H1 (cell line): Measurements from ENCODE around the gene HS3ST6. TPM values are rescaled to one million over a fixed set of nuclear protein-coding genes. Genes with fewer than 3 reads are reported as not detected.

Experiments
- BRCA1 ChIP-seq: IDR thresholded peaks from 2 replicates; pipeline ENCODE4 v1.6.1; 2012; ENCODE audit warnings: low read depth, low read length, improper control_type of control experiment
- KDM4A ChIP-seq: IDR thresholded peaks from one replicate; pipeline ENCODE4 v1.7.1; 2012; ENCODE audit warnings: low read depth, mild to moderate bottlenecking, moderate library complexity, low read length, inconsistent platforms; ENCODE audit not compliant: severe bottlenecking
- MAFK ChIP-seq: IDR thresholded peaks from 2 replicates; pipeline ENCODE4 v1.6.1; 2012; ENCODE audit warnings: low read depth, mild to moderate bottlenecking, improper control_type of control experiment, low read length
- SP2 ChIP-seq: IDR thresholded peaks from 2 replicates; pipeline ENCODE4 v1.6.1; 2012; ENCODE audit warnings: mild to moderate bottlenecking, low read length, inconsistent platforms
- polyA plus RNA-seq, 7 experiments: library from polyadenylated mRNA; depleted of rRNA in 3 of 7; stranded (reverse) in 5 of 7; unstranded in 2 of 7; fragments of >200 nt in 5 of 7; fragments of 200-250 nt in 2 of 7; gene quantifications; 1 replicate in 5 of 7; 2 replicates in 1 of 7; 4 replicates in 1 of 7; pipeline versions ENCODE4 v1.2.1 to v1.2.3, GENCODE V29; 2011 to 2013; ENCODE audit warnings: missing spikeins in 2 of 7, mixed read lengths in 2 of 7
- total RNA-seq: library from RNA; stranded (reverse); fragmentation: NEBNext Ultra II Directional; extraction: Animal tissue kit (Norgen Biotek cat#: 25700); gene quantifications from 2 replicates; pipeline ENCODE4 v1.2.1, GENCODE V29; 2021
- TF ChIP-seq, protein P1 (sequence below): fragments of 300-600 bp; sonication (generic); IDR thresholded peaks from 2 replicates; pipeline ENCODE4 v1.7.1; 2012; ENCODE audit warnings: low read length, moderate library complexity, mild to moderate bottlenecking, inconsistent platforms; ENCODE audit not compliant: insufficient replicate concordance

HS3ST6 gene
- total and polyA plus RNA-seq, 2 of the 8 experiments (the other 6 are each of a cell fraction or from before 2014, with no cell fraction given), result 0.36 to 0.39 TPM

DNA sequence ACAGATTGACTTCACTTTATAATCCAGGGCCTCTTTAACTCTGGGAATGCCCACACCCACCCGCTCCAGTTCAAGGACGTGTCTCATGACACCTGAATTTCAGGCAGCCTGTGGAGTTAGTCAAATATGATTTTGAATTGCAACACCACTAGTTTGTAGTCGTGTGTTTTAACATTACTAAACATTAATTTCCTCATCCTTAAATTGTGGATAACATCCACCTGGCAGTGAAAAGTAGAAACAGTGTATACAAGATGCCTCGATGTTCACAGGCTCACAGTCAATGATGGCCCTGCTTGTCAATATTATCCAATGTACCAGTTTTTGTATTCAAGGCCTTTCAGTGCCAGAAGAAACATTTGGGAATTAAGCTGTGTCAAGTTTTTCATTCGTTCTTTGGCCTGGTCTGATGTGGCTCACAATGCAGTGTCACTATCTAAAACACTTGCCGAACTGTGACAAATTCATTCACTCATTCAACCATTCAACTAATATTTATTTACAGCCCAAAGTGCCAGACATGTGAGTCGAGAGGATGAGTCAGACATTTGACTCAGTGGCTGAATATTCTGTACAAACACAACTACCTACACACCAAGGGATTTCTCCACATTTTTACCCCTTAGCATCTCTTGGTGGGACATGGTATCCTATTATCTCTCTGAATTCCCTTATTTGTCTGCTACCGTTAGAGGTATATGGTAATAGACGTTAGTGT, 47.7 kb downstream of the HS3ST6 start (continued):
- TF ChIP-seq, protein P1, sequence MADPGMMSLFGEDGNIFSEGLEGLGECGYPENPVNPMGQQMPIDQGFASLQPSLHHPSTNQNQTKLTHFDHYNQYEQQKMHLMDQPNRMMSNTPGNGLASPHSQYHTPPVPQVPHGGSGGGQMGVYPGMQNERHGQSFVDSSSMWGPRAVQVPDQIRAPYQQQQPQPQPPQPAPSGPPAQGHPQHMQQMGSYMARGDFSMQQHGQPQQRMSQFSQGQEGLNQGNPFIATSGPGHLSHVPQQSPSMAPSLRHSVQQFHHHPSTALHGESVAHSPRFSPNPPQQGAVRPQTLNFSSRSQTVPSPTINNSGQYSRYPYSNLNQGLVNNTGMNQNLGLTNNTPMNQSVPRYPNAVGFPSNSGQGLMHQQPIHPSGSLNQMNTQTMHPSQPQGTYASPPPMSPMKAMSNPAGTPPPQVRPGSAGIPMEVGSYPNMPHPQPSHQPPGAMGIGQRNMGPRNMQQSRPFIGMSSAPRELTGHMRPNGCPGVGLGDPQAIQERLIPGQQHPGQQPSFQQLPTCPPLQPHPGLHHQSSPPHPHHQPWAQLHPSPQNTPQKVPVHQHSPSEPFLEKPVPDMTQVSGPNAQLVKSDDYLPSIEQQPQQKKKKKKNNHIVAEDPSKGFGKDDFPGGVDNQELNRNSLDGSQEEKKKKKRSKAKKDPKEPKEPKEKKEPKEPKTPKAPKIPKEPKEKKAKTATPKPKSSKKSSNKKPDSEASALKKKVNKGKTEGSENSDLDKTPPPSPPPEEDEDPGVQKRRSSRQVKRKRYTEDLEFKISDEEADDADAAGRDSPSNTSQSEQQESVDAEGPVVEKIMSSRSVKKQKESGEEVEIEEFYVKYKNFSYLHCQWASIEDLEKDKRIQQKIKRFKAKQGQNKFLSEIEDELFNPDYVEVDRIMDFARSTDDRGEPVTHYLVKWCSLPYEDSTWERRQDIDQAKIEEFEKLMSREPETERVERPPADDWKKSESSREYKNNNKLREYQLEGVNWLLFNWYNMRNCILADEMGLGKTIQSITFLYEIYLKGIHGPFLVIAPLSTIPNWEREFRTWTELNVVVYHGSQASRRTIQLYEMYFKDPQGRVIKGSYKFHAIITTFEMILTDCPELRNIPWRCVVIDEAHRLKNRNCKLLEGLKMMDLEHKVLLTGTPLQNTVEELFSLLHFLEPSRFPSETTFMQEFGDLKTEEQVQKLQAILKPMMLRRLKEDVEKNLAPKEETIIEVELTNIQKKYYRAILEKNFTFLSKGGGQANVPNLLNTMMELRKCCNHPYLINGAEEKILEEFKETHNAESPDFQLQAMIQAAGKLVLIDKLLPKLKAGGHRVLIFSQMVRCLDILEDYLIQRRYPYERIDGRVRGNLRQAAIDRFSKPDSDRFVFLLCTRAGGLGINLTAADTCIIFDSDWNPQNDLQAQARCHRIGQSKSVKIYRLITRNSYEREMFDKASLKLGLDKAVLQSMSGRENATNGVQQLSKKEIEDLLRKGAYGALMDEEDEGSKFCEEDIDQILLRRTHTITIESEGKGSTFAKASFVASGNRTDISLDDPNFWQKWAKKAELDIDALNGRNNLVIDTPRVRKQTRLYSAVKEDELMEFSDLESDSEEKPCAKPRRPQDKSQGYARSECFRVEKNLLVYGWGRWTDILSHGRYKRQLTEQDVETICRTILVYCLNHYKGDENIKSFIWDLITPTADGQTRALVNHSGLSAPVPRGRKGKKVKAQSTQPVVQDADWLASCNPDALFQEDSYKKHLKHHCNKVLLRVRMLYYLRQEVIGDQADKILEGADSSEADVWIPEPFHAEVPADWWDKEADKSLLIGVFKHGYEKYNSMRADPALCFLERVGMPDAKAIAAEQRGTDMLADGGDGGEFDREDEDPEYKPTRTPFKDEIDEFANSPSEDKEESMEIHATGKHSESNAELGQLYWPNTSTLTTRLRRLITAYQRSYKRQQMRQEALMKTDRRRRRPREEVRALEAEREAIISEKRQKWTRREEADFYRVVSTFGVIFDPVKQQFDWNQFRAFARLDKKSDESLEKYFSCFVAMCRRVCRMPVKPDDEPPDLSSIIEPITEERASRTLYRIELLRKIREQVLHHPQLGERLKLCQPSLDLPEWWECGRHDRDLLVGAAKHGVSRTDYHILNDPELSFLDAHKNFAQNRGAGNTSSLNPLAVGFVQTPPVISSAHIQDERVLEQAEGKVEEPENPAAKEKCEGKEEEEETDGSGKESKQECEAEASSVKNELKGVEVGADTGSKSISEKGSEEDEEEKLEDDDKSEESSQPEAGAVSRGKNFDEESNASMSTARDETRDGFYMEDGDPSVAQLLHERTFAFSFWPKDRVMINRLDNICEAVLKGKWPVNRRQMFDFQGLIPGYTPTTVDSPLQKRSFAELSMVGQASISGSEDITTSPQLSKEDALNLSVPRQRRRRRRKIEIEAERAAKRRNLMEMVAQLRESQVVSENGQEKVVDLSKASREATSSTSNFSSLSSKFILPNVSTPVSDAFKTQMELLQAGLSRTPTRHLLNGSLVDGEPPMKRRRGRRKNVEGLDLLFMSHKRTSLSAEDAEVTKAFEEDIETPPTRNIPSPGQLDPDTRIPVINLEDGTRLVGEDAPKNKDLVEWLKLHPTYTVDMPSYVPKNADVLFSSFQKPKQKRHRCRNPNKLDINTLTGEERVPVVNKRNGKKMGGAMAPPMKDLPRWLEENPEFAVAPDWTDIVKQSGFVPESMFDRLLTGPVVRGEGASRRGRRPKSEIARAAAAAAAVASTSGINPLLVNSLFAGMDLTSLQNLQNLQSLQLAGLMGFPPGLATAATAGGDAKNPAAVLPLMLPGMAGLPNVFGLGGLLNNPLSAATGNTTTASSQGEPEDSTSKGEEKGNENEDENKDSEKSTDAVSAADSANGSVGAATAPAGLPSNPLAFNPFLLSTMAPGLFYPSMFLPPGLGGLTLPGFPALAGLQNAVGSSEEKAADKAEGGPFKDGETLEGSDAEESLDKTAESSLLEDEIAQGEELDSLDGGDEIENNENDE, result no peak
- no peak for TF ChIP-seq MAFK
- TF ChIP-seq SP2, result no peak
- no peak for TF ChIP-seq KDM4A
- no peak for TF ChIP-seq BRCA1
